ENCODE results near the gene VPS37B.

DNA sequence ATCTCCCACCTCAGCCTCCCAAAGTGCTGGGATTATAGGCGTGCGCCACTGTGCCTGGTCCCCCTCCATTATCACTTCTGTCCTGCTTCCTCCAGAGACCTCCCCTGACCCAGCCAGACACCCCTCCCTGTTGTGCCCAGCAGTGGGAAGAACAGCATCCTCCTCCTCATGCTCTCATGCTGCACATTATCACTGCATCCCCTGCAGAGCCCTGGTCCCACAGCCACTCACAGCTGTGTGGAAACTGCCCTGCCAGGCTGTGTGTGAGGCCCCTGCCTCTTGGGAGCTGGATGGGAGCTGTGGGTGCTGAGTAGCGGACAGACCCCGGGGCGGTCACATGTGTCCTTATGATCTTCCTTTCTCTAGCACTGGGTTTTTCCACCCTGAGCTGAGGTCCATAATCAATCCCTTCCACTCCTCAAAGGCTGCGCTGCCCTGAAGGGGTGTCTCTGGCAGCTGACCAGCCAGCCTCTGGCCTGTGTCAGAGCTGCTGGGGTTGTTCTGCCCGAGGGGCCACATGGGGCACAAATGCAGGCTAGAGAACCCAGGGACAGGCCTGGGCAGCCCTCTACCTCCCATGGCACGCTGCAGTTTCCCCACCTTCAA lies 51.5 kb downstream of the VPS37B start:
- TF ChIP-seq ESRRG (CRISPR knock-in tag; IDR thresholded peaks at IDR 0.05) = no peak
- TF ChIP-seq ARNTL (CRISPR knock-in tag; IDR thresholded peaks at IDR 0.05; ENCODE audit: borderline replicate concordance, low read depth) = no peak
- no peak for TF ChIP-seq ZFP30 (CRISPR knock-in tag; IDR thresholded peaks at IDR 0.05)
- no peak for TF ChIP-seq CSDC2 (CRISPR knock-in tag; IDR thresholded peaks at IDR 0.05)
- no peak for TF ChIP-seq SNAI2 (CRISPR knock-in tag; IDR thresholded peaks at IDR 0.05)
- TF ChIP-seq ZC3H10 (CRISPR knock-in tag; IDR thresholded peaks at IDR 0.05) = no peak
- TF ChIP-seq, protein P1, sequence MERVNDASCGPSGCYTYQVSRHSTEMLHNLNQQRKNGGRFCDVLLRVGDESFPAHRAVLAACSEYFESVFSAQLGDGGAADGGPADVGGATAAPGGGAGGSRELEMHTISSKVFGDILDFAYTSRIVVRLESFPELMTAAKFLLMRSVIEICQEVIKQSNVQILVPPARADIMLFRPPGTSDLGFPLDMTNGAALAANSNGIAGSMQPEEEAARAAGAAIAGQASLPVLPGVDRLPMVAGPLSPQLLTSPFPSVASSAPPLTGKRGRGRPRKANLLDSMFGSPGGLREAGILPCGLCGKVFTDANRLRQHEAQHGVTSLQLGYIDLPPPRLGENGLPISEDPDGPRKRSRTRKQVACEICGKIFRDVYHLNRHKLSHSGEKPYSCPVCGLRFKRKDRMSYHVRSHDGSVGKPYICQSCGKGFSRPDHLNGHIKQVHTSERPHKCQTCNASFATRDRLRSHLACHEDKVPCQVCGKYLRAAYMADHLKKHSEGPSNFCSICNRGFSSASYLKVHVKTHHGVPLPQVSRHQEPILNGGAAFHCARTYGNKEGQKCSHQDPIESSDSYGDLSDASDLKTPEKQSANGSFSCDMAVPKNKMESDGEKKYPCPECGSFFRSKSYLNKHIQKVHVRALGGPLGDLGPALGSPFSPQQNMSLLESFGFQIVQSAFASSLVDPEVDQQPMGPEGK (CRISPR knock-in tag; IDR thresholded peaks at IDR 0.05; ENCODE audit: borderline replicate concordance) = no peak
- TF ChIP-seq BACH2 (CRISPR knock-in tag; IDR thresholded peaks at IDR 0.05; ENCODE audit: borderline replicate concordance) = no peak
- no peak for TF ChIP-seq ZNF70 (CRISPR knock-in tag; IDR thresholded peaks at IDR 0.05)
- no peak for TF ChIP-seq RARB (CRISPR knock-in tag; IDR thresholded peaks at IDR 0.05)
- no peak for TF ChIP-seq ISL1 (CRISPR knock-in tag; IDR thresholded peaks at IDR 0.05)
- TF ChIP-seq TCF4 (CRISPR knock-in tag; IDR thresholded peaks at IDR 0.05; ENCODE audit: borderline replicate concordance) = no peak
- TF ChIP-seq ZFP3 (CRISPR knock-in tag; IDR thresholded peaks at IDR 0.05) = no peak
- TF ChIP-seq, protein P2, sequence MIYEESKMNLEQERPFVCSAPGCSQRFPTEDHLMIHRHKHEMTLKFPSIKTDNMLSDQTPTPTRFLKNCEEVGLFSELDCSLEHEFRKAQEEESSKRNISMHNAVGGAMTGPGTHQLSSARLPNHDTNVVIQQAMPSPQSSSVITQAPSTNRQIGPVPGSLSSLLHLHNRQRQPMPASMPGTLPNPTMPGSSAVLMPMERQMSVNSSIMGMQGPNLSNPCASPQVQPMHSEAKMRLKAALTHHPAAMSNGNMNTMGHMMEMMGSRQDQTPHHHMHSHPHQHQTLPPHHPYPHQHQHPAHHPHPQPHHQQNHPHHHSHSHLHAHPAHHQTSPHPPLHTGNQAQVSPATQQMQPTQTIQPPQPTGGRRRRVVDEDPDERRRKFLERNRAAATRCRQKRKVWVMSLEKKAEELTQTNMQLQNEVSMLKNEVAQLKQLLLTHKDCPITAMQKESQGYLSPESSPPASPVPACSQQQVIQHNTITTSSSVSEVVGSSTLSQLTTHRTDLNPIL (CRISPR knock-in tag; IDR thresholded peaks at IDR 0.05; ENCODE audit: low read depth) = no peak

Measured in SK-N-SH treated with all-trans-retinoic acid at 6 μM for 48 hours (cell line).